Common myeloid progenitor, CD34-positive (primary cell): ENCODE measurements around the gene UNC119.

Source experiments
- CTCF ChIA-PET: fragments of 350-600 bp; sonication (Branson Sonifier 250); formaldehyde crosslinking; loops from one replicate; lab custom pipeline; 2021; ENCODE audit warnings: antibody characterized with exemption; lab: Charles Lee
- POLR2A ChIA-PET: fragments of 350-600 bp; sonication (Branson Sonifier 250); formaldehyde crosslinking; loops from one replicate; lab custom pipeline; 2021; ENCODE audit warnings: antibody characterized with exemption; lab: Charles Lee
- DNase-seq, 3 donors: peaks; one replicate each; pipeline versions ENCODE4 v3.0.0 to v3.0.0-alpha.2; 2013
- H3K27ac ChIP-seq, 2 experiments: 1 replicate in 1 of 2; 2 replicates in 1 of 2; pipeline ENCODE4 v1.7.0; 2013; ENCODE audit warnings: inconsistent platforms in 2 of 2, low read length in 2 of 2, mild to moderate bottlenecking in 2 of 2, low read depth in 1 of 2, moderate library complexity in 1 of 2; ENCODE audit not compliant: severe bottlenecking in 2 of 2, insufficient read depth in 1 of 2, poor library complexity in 1 of 2
- H3K27me3 ChIP-seq, 5 experiments: replicated peaks in 2 of 5; 1 replicate in 3 of 5; 2 replicates in 2 of 5; pipeline versions ENCODE4 v1.6.1 to v1.7.0; 2013; ENCODE audit warnings: low read length in 4 of 5, mild to moderate bottlenecking in 2 of 5, moderate library complexity in 2 of 5, inconsistent platforms in 1 of 5; ENCODE audit not compliant: insufficient read depth in 5 of 5, control insufficient read depth in 4 of 5
- H3K36me3 ChIP-seq, 4 experiments: 1 replicate in 2 of 4; 2 replicates in 2 of 4; pipeline versions ENCODE4 v1.6.1 to v1.7.0; 2013; ENCODE audit warnings: low read length in 3 of 4, control low read depth in 1 of 4, mild to moderate bottlenecking in 1 of 4; ENCODE audit not compliant: control insufficient read depth in 4 of 4, insufficient read depth in 4 of 4
- H3K4me1 ChIP-seq, 4 experiments: 1 replicate in 3 of 4; 2 replicates in 1 of 4; pipeline versions ENCODE4 v1.6.1 to v1.7.1; 2013; ENCODE audit warnings: low read length in 3 of 4, mild to moderate bottlenecking in 3 of 4, control low read depth in 1 of 4, inconsistent platforms in 1 of 4, moderate library complexity in 1 of 4; ENCODE audit not compliant: control insufficient read depth in 4 of 4, insufficient read depth in 4 of 4; ENCODE audit errors: control extremely low read depth in 1 of 4
- H3K4me3 ChIP-seq, 7 experiments: 1 replicate in 4 of 7; 2 replicates in 3 of 7; pipeline versions ENCODE4 v1.5.1 to v1.7.0; 2013; ENCODE audit warnings: mild to moderate bottlenecking in 7 of 7, low read length in 6 of 7, moderate library complexity in 6 of 7, inconsistent platforms in 2 of 7, low read depth in 2 of 7, control low read depth in 1 of 7; ENCODE audit not compliant: insufficient read depth in 4 of 7, control insufficient read depth in 1 of 7; ENCODE audit errors: extremely low read depth in 1 of 7
- H3K9me3 ChIP-seq, 5 experiments: 1 replicate in 4 of 5; 2 replicates in 1 of 5; pipeline versions ENCODE4 v1.6.1 to v1.7.1; 2013; ENCODE audit warnings: low read length in 4 of 5, mild to moderate bottlenecking in 2 of 5, inconsistent platforms in 1 of 5, low read depth in 1 of 5, moderate library complexity in 1 of 5; ENCODE audit not compliant: control insufficient read depth in 4 of 5, insufficient read depth in 2 of 5; ENCODE audit errors: control extremely low read depth in 1 of 5
- WGBS: methylation state at CpG from one replicate; pipeline ENCODE4 v1.1.5; 2013; ENCODE audit not compliant: insufficient coverage; 5-methylcytosine and 5-hydroxymethylcytosine counted together

Gene UNC119

DNA sequence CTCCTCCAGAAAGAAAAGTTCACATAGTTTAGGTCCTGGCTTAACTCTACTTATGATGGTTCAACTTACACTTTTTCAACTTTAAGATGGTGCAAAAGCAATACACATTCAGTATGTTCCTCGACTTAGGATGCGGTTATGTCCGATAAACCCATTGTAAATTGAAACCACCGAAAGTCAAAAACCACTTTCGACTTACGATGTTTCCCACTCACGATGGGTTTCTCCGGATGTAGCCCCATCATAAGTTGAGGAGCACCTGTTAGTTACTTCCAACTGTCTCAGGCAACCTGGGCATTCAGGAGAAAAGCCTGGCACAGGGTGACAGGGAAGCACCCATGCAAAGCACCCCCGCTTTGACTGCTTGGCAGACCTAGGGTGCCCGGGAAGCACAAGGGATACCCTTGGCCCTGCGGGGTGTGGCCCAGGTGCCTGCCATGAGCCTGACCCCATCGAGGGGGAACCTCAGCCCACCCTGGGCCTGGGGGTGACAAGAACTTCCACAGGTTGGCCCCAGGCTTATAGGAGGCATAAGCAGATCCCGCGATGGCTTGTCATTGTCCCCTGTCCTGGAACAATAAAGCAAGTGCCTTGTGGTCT, 14.0 kb downstream of the UNC119 start:
- Histone ChIP-seq H3K9me3 (no peaks in the 10 kb centered on the region), H3K27ac (no peak overlapping the region), H3K4me3 (no peak overlapping the region), H3K27me3 (no peaks in the 10 kb centered on the region), H3K36me3 (no peaks in the 10 kb centered on the region), H3K4me1 (no peaks in the 10 kb centered on the region)
- POLR2A ChIA-PET, result interaction anchor here (0.7 kb wide), 1 partner anchor 29 kb away, joined by 3 read pairs; no protein-coding TSS in a partner anchor
- CTCF ChIA-PET, result interaction anchor here (1.1 to 19.4 kb wide), 3 partner anchors 9 to 42 kb away, joined by 7 to 260 read pairs (median 23); no protein-coding TSS in a partner anchor
- no peak for DNase-seq
- WGBS, result 90% methylated on average over 14 of the region's 14 CpGs

DNA sequence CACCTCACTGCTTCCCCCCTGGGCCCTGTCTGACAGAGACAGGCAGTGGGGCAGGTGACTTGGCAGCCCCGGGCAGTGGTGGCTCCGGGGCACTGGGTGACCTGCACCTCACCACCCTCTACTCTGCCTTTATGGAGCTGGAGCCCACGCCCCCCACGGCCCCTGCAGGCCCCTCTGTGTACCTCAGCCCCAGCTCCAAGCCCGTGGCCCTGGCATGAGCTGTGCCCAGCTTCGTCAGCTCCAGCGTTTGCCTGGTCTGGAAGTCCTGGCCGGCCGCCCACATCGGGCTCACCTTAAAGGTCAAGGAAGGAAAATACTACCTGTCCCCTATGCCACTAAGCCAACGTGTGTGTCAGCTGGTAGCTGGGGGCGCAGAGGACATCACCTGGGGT, 15.2 kb downstream of the UNC119 start:
- no peak overlapping the region for H3K27ac ChIP-seq
- no peaks in the 10 kb centered on the region for H3K4me1 ChIP-seq
- no peak overlapping the region for H3K4me3 ChIP-seq
- DNase-seq, result no peak
- CTCF ChIA-PET, result interaction anchor here (1.1 to 19.4 kb wide), 5 partner anchors 10 to 118 kb away, joined by 3 to 260 read pairs (median 8); no protein-coding TSS in a partner anchor
- 95% methylated on average over 10 of the region's 12 CpGs for WGBS
- H3K36me3 ChIP-seq, result no peaks in the 10 kb centered on the region
- POLR2A ChIA-PET, result no interaction called here
- no peaks in the 10 kb centered on the region for H3K27me3 ChIP-seq
- no peaks in the 10 kb centered on the region for H3K9me3 ChIP-seq

DNA sequence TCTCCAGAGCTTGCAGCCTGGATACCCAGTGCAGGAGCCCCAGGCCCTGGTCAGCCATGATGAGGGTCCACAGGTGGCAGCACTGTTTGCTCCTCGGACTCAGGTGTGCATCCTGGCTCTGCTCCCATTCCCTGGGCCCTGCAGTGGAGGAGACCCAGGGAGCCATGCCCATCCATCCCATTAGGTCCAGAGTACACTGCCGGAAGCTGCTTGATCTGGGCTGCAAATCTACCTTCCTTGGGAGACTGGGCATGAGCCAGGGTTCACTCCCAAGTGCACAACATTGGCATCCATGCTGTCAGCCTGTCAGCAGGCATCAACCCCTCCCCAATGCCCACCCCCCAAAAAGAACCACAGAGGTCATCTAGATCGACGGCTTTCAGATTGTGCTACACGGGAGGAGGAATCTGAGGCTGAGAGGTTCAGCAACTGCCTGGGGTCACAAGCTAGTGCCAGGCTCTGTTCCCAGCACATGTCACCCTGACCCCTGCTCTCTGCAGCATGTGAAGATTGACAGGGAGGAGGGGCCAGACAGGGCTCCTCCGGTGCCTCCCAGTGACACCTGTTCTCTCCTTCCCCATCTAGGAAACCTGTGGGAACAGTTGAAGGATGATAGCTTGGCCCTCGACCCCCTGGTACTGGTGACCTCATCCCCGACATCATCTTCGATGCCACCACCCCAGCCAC, 15.7 kb downstream of the UNC119 start:
- no peak overlapping the region for H3K4me3 ChIP-seq
- no peak overlapping the region for H3K27ac ChIP-seq
- no peaks in the 10 kb centered on the region for H3K9me3 ChIP-seq
- 97% methylated on average over 6 of the region's 9 CpGs for WGBS
- DNase-seq, result no peak
- CTCF ChIA-PET, result interaction anchor here (1.3 to 19.4 kb wide), 4 partner anchors 10 to 118 kb away, joined by 3 to 260 read pairs (median 16); no protein-coding TSS in a partner anchor
- POLR2A ChIA-PET, result interaction anchor here (2.1 kb wide), 1 partner anchor 17 kb away, joined by 7 read pairs; no protein-coding TSS in a partner anchor
- H3K27me3 ChIP-seq, result no peaks in the 10 kb centered on the region
- no peaks in the 10 kb centered on the region for H3K36me3 ChIP-seq
- no peaks in the 10 kb centered on the region for H3K4me1 ChIP-seq

- no peaks in the 10 kb centered on the region for H3K27me3 ChIP-seq
- no peak overlapping the region for H3K27ac ChIP-seq
- CTCF ChIA-PET, result interaction anchor here (1.1 to 19.4 kb wide), 5 partner anchors 8 to 49 kb away, joined by 3 to 260 read pairs (median 8); no protein-coding TSS in a partner anchor
- 93% methylated on average over 6 of the region's 11 CpGs for WGBS
- no peaks in the 10 kb centered on the region for H3K36me3 ChIP-seq
- H3K4me1 ChIP-seq, result no peaks in the 10 kb centered on the region
- POLR2A ChIA-PET, result interaction anchor here (2.1 kb wide), 1 partner anchor 15 kb away, joined by 7 read pairs; no protein-coding TSS in a partner anchor
- no peak for DNase-seq
- H3K4me3 ChIP-seq, result no peak overlapping the region
- H3K9me3 ChIP-seq, result no peaks in the 10 kb centered on the region
Measured at GRCh38 chr17:28534740-28535375, 17.6 kb downstream of the UNC119 start.

- no peak for DNase-seq
- Histone ChIP-seq H3K27ac (no peak overlapping the region), H3K9me3 (no peaks in the 10 kb centered on the region), H3K4me3 (no peak overlapping the region), H3K36me3 (no peaks in the 10 kb centered on the region), H3K4me1 (no peaks in the 10 kb centered on the region), H3K27me3 (no peaks in the 10 kb centered on the region)
- ChIA-PET CTCF (interaction anchor here (19.4 kb wide), 1 partner anchor 36 kb away, joined by 260 read pairs; no protein-coding TSS in a partner anchor), POLR2A (no interaction called here)
- 93% methylated on average over 13 of the region's 16 CpGs for WGBS
Measured at GRCh38 chr17:28533091-28533807, 19.2 kb downstream of the UNC119 start.

DNA sequence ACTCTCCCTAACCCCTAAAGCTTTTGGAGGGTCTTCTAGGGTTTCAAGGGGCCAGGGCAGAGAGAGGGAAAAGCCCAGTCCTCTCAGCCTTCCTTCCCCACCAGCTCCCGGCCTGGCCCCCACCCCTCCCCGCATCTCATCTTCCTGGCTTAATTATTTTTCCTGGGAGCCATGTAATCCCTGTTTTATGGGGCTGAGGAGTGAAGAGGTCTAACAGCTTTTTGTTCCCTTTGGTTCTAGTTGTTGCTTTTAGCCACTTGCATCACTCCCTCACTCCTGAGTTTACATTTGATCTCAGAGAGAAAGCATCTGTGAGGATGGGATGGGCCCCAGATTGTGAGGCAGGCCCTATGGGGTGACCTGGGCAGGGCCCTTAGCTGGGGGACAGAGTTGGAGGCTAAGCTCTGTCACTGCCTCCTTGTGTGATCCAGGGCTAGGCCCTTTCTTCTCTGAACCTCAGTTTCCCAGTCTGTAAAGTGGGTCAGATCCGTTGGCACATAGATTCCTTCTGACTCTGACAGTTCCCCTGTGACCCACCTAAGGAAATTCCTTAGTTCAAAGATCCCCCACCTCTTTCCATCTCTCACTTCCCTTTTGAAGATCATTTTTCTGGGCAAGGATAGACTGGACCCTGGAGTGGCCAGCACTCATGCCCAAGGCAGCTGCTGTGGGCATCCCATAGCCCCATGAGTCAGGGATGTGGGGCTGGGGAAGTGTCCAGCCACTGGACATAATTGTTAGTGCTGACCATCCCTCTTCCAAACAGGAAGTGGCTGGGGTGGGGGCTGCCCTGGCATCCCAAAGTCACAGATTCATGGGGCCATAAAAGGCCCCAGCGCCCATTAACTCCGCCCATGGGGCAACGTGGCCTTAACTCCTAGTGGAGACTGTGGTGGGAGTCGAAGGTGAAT, 20.1 kb downstream of the UNC119 start:
- WGBS, result 95% methylated on average over 5 of the region's 7 CpGs
- POLR2A ChIA-PET, result no interaction called here
- Histone ChIP-seq H3K9me3 (no peaks in the 10 kb centered on the region), H3K27ac (no peak overlapping the region), H3K27me3 (no peaks in the 10 kb centered on the region), H3K4me3 (no peak overlapping the region), H3K36me3 (no peaks in the 10 kb centered on the region), H3K4me1 (no peaks in the 10 kb centered on the region)
- no peak for DNase-seq
- CTCF ChIA-PET, result interaction anchor here (1.2 to 19.4 kb wide), 4 partner anchors 8 to 44 kb away, joined by 3 to 260 read pairs (median 8); partner anchors contain the start of gene ALDOC
